ENCODE data around the gene EPC2.
"Not testable (repeated sequence)": the region's sequence is repeated elsewhere in the genome, so short reads cannot be mapped to it uniquely, and the experiment has no call there.

Gene EPC2

GRCh38 chr2:148681443-148681842 is 36.9 kb downstream of the EPC2 start (continued):
- TF ChIP-seq, protein P1, sequence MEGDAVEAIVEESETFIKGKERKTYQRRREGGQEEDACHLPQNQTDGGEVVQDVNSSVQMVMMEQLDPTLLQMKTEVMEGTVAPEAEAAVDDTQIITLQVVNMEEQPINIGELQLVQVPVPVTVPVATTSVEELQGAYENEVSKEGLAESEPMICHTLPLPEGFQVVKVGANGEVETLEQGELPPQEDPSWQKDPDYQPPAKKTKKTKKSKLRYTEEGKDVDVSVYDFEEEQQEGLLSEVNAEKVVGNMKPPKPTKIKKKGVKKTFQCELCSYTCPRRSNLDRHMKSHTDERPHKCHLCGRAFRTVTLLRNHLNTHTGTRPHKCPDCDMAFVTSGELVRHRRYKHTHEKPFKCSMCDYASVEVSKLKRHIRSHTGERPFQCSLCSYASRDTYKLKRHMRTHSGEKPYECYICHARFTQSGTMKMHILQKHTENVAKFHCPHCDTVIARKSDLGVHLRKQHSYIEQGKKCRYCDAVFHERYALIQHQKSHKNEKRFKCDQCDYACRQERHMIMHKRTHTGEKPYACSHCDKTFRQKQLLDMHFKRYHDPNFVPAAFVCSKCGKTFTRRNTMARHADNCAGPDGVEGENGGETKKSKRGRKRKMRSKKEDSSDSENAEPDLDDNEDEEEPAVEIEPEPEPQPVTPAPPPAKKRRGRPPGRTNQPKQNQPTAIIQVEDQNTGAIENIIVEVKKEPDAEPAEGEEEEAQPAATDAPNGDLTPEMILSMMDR (tag by site-specific recombination; IDR thresholded peaks at IDR 0.05) = no peak

DNA sequence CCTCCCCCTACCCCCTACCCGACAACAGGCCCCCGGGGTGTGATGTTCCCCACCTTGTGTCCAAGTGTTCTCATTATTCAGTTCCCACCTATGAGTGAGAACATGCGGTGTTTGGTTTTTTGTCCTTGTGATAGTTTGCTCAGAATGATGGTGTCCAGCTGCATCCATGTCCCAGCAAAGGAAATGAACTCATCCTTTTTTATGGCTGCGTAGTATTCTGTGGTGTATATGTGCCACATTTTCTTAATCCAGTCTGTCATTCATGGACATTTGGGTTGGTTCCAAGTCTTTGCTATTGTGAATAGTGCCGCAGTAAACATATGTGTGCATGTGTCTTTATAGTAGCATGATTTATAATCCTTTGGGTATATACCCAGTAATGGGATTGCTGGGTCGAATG is 37.3 kb downstream of the EPC2 start:
- H3K4me3 ChIP-seq (ENCODE audit: low read depth, low read length); CTCF ChIA-PET; H3K36me3 ChIP-seq (ENCODE audit: control insufficient read depth in 2 of 2, insufficient read depth in 1 of 2, low read length in 2 of 2); POLR2A ChIA-PET; H3K4me1 ChIP-seq (ENCODE audit: control insufficient read depth, insufficient read depth, low read length); H3K9me3 ChIP-seq (ENCODE audit: control insufficient read depth, insufficient read depth, low read depth, low read length); H3K27ac ChIP-seq (ENCODE audit: extremely low read depth, low read depth, low read length): not testable (repeated sequence)

GRCh38 chr2:148684507-148684906 is 40.0 kb downstream of the EPC2 start:
- peaks cover 5% of the 10 kb centered on the region; the same call in 1 of the 2 replicates for H3K4me1 ChIP-seq (ENCODE audit: control insufficient read depth, insufficient read depth, low read length)
- TF ChIP-seq, protein P1 (tag by site-specific recombination; IDR thresholded peaks at IDR 0.05) = no peak
- TF ChIP-seq YY1 (tag by site-specific recombination; IDR thresholded peaks at IDR 0.05) (no peak), ZNF10 (tag by site-specific recombination; IDR thresholded peaks at IDR 0.05) (no peak), ZNF184 (tag by site-specific recombination; IDR thresholded peaks at IDR 0.05) (no peak), ZNF660 (tag by site-specific recombination; IDR thresholded peaks at IDR 0.05) (no peak), ZNF792 (tag by site-specific recombination; IDR thresholded peaks at IDR 0.05) (no peak), TRIM28 (IDR thresholded peaks at IDR 0.05; ENCODE audit: borderline replicate concordance, low read length) (no peak), ZNF169 (tag by site-specific recombination; IDR thresholded peaks at IDR 0.05) (no peak), ZNF23 (tag by site-specific recombination; IDR thresholded peaks at IDR 0.05; ENCODE audit: borderline replicate concordance) (no peak), SP3 (tag by site-specific recombination; IDR thresholded peaks at IDR 0.05) (no peak), KLF7 (tag by site-specific recombination; IDR thresholded peaks at IDR 0.05; ENCODE audit: borderline replicate concordance) (no peak)
- TF ChIP-seq, protein P2, sequence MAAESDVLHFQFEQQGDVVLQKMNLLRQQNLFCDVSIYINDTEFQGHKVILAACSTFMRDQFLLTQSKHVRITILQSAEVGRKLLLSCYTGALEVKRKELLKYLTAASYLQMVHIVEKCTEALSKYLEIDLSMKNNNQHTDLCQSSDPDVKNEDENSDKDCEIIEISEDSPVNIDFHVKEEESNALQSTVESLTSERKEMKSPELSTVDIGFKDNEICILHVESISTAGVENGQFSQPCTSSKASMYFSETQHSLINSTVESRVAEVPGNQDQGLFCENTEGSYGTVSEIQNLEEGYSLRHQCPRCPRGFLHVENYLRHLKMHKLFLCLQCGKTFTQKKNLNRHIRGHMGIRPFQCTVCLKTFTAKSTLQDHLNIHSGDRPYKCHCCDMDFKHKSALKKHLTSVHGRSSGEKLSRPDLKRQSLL (tag by site-specific recombination; IDR thresholded peaks at IDR 0.05) = no peak
- ChIA-PET CTCF (no interaction called here), POLR2A (no interaction called here)
- no peak overlapping the region for H3K27ac ChIP-seq (ENCODE audit: extremely low read depth, low read depth, low read length)
- H3K4me3 ChIP-seq (ENCODE audit: low read depth, low read length) = no peak overlapping the region
- H3K36me3 ChIP-seq (ENCODE audit: control insufficient read depth in 2 of 2, insufficient read depth in 1 of 2, low read length in 2 of 2) = no peaks in the 10 kb centered on the region
- H3K9me3 ChIP-seq (ENCODE audit: control insufficient read depth, insufficient read depth, low read depth, low read length) = no peaks in the 10 kb centered on the region

- H3K4me1 ChIP-seq (ENCODE audit: control insufficient read depth, insufficient read depth, low read length) = no peaks in the 10 kb centered on the region
- H3K36me3 ChIP-seq (ENCODE audit: control insufficient read depth in 2 of 2, insufficient read depth in 1 of 2, low read length in 2 of 2) = peaks cover 0 to 14% of the 10 kb centered on the region in 2 experiments; a peak in 2 of 3 replicates
- no peaks in the 10 kb centered on the region for H3K9me3 ChIP-seq (ENCODE audit: control insufficient read depth, insufficient read depth, low read depth, low read length)
- no peak overlapping the region for H3K4me3 ChIP-seq (ENCODE audit: low read depth, low read length)
- ChIA-PET POLR2A (no interaction called here), CTCF (no interaction called here)
- H3K27ac ChIP-seq (ENCODE audit: extremely low read depth, low read depth, low read length) = no peak overlapping the region
- TF ChIP-seq ZSCAN23 (tag by site-specific recombination; IDR thresholded peaks at IDR 0.05) (no peak), ZNF311 (tag by site-specific recombination; IDR thresholded peaks at IDR 0.05; ENCODE audit: borderline replicate concordance) (no peak), ZFP3 (tag by site-specific recombination; IDR thresholded peaks at IDR 0.05; ENCODE audit: low read depth) (no peak), ZSCAN18 (tag by site-specific recombination; IDR thresholded peaks at IDR 0.05) (no peak), ZNF341 (tag by site-specific recombination; IDR thresholded peaks at IDR 0.05; ENCODE audit: low read depth) (no peak), SCRT1 (tag by site-specific recombination; IDR thresholded peaks at IDR 0.05; ENCODE audit: borderline replicate concordance) (no peak), ZBTB1 (tag by site-specific recombination; IDR thresholded peaks at IDR 0.05) (no peak), KLF1 (tag by site-specific recombination; IDR thresholded peaks at IDR 0.05) (no peak), ZNF366 (tag by site-specific recombination; conservative IDR thresholded peaks at IDR 0.05) (no peak)
- TF ChIP-seq, protein P3, sequence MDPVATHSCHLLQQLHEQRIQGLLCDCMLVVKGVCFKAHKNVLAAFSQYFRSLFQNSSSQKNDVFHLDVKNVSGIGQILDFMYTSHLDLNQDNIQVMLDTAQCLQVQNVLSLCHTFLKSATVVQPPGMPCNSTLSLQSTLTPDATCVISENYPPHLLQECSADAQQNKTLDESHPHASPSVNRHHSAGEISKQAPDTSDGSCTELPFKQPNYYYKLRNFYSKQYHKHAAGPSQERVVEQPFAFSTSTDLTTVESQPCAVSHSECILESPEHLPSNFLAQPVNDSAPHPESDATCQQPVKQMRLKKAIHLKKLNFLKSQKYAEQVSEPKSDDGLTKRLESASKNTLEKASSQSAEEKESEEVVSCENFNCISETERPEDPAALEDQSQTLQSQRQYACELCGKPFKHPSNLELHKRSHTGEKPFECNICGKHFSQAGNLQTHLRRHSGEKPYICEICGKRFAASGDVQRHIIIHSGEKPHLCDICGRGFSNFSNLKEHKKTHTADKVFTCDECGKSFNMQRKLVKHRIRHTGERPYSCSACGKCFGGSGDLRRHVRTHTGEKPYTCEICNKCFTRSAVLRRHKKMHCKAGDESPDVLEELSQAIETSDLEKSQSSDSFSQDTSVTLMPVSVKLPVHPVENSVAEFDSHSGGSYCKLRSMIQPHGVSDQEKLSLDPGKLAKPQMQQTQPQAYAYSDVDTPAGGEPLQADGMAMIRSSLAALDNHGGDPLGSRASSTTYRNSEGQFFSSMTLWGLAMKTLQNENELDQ (tag by site-specific recombination; IDR thresholded peaks at IDR 0.05; ENCODE audit: low read depth) = no peak
These were observed 43.0 kb downstream of the EPC2 start for GRCh38 chr2:148687543-148687942.

All from HEK293 (cell line).